HEK293T (cell line): ENCODE results near the gene SNF8.

Experiments used
- ARNT ChIP-seq: fragments of 450-650 bp; IDR thresholded peaks from 2 replicates; pipeline ENCODE4 v1.6.1; 2017; ENCODE audit warnings: mild to moderate bottlenecking
- BHLHE40 ChIP-seq: fragments of 450-650 bp; IDR thresholded peaks from 2 replicates; pipeline ENCODE4 v1.6.1; 2016; ENCODE audit warnings: mild to moderate bottlenecking, moderate library complexity, borderline replicate concordance
- ELF4 ChIP-seq: fragments of 450-650 bp; IDR thresholded peaks from 2 replicates; pipeline ENCODE4 v1.6.1; 2017; ENCODE audit warnings: antibody characterized with exemption
- FOXM1 ChIP-seq: fragments of 450-650 bp; IDR thresholded peaks from 2 replicates; pipeline ENCODE4 v1.6.1; 2017; ENCODE audit warnings: mild to moderate bottlenecking, borderline replicate concordance
- HDGF ChIP-seq: fragments of 450-650 bp; IDR thresholded peaks from 2 replicates; pipeline ENCODE4 v1.6.1; 2017; ENCODE audit warnings: antibody characterized with exemption, borderline replicate concordance
- NFRKB ChIP-seq: fragments of 450-650 bp; IDR thresholded peaks from 2 replicates; pipeline ENCODE4 v1.6.1; 2016; ENCODE audit warnings: mild to moderate bottlenecking, moderate library complexity
- PKNOX1 ChIP-seq: fragments of 450-650 bp; IDR thresholded peaks from 2 replicates; pipeline ENCODE4 v1.6.1; 2016
- SP1 ChIP-seq: fragments of 450-650 bp; IDR thresholded peaks from 2 replicates; pipeline ENCODE4 v1.6.1; 2017

GRCh38 chr17:48992444-48992843, 47.8 kb upstream of the SNF8 start:
- TF ChIP-seq FOXM1, result no peak
- no peak for TF ChIP-seq ARNT
- no peak for TF ChIP-seq SP1
- no peak for TF ChIP-seq NFRKB
- TF ChIP-seq HDGF, result no peak
- TF ChIP-seq BHLHE40, result no peak
- peak; percentile 14; the same call in 1 of the 2 replicates for TF ChIP-seq PKNOX1
- TF ChIP-seq ELF4, result no peak
